WERI-Rb-1 (cell line): ENCODE measurements around the gene MRPL33.

Experiments
- DNase-seq: peaks from one replicate; pipeline ENCODE4 v3.0.0-alpha.2; 2020
- H3K27ac ChIP-seq: fragments of 250-450 bp; sonication (Bioruptor Pico); 2 replicates; pipeline ENCODE4 v1.5.1; 2020; ENCODE audit warnings: mild to moderate bottlenecking, moderate library complexity
- H3K27me3 ChIP-seq: fragments of 250-450 bp; sonication (Bioruptor Pico); 2 replicates; pipeline ENCODE4 v1.5.1; 2021; ENCODE audit warnings: mild to moderate bottlenecking, low read depth, moderate library complexity; ENCODE audit not compliant: insufficient read depth, severe bottlenecking
- H3K36me3 ChIP-seq: fragments of 250-450 bp; sonication (Bioruptor Pico); 2 replicates; pipeline ENCODE4 v1.5.1; 2020; ENCODE audit warnings: mild to moderate bottlenecking, moderate library complexity
- H3K4me3 ChIP-seq: 2 replicates; pipeline ENCODE4 v1.5.1; 2011; ENCODE audit warnings: low read depth, mild to moderate bottlenecking, control low read depth, low read length
- H3K9me3 ChIP-seq: fragments of 250-450 bp; sonication (Bioruptor Pico); 2 replicates; pipeline ENCODE4 v1.5.1; 2021; ENCODE audit warnings: mild to moderate bottlenecking, moderate library complexity; ENCODE audit not compliant: severe bottlenecking
- CTCF ChIP-seq: IDR thresholded peaks from 2 replicates; pipeline ENCODE4 v1.5.1; 2011; ENCODE audit warnings: low read depth, mild to moderate bottlenecking, control low read depth, inconsistent platforms, low read length

The MRPL33 gene

GRCh38 chr2:27795093-27795834 is 23.7 kb downstream of the MRPL33 start:
- H3K27me3 ChIP-seq = no peaks in the 10 kb centered on the region
- TF ChIP-seq CTCF = no peak
- DNase-seq = no peak
- H3K9me3 ChIP-seq = no peaks in the 10 kb centered on the region
- no peak overlapping the region for H3K4me3 ChIP-seq
- H3K36me3 ChIP-seq = no peaks in the 10 kb centered on the region
- no peak overlapping the region for H3K27ac ChIP-seq

- Histone ChIP-seq H3K4me3 (no peak overlapping the region), H3K9me3 (no peaks in the 10 kb centered on the region), H3K36me3 (no peaks in the 10 kb centered on the region), H3K27ac (no peak overlapping the region), H3K27me3 (no peaks in the 10 kb centered on the region)
- TF ChIP-seq CTCF = no peak
- no peak for DNase-seq
Observed at GRCh38 chr2:27795868-27796277, 24.4 kb downstream of the MRPL33 start.

- no peaks in the 10 kb centered on the region for H3K9me3 ChIP-seq
- H3K27me3 ChIP-seq = no peaks in the 10 kb centered on the region
- TF ChIP-seq CTCF = no peak
- H3K36me3 ChIP-seq = no peaks in the 10 kb centered on the region
- no peak overlapping the region for H3K27ac ChIP-seq
- no peak overlapping the region for H3K4me3 ChIP-seq
- DNase-seq = no peak
Observed at GRCh38 chr2:27796791-27797765, 25.6 kb downstream of the MRPL33 start.

GRCh38 chr2:27797841-27798240 is 26.3 kb downstream of the MRPL33 start:
- Histone ChIP-seq H3K27me3 (no peaks in the 10 kb centered on the region), H3K4me3 (no peak overlapping the region), H3K36me3 (no peaks in the 10 kb centered on the region), H3K27ac (no peak overlapping the region), H3K9me3 (no peaks in the 10 kb centered on the region)
- DNase-seq = no peak
- TF ChIP-seq CTCF = no peak

GRCh38 chr2:27798486-27798885 is 27.0 kb downstream of the MRPL33 start:
- Histone ChIP-seq H3K4me3 (no peak overlapping the region), H3K36me3 (no peaks in the 10 kb centered on the region), H3K27me3 (no peaks in the 10 kb centered on the region), H3K9me3 (no peaks in the 10 kb centered on the region), H3K27ac (no peak overlapping the region)
- DNase-seq = no peak
- TF ChIP-seq CTCF = no peak
